B cell (primary cell): Measurements from ENCODE around the gene TTYH3. TPM values are rescaled to one million over a fixed set of nuclear protein-coding genes. Genes with fewer than 3 reads are reported as not detected.

Experiments
- ATAC-seq: fragments of 200-7000 bp; cut with Tn5 transposase; one replicate; pipeline ENCODE4 v1.10.0; 2021; ENCODE audit warnings: low read depth, mild to moderate bottlenecking, moderate number of reproducible peaks, moderate library complexity
- CTCF ChIA-PET: fragments of 350-600 bp; sonication (Branson Sonifier 250); formaldehyde crosslinking; loops from one replicate; lab custom pipeline; 2021; ENCODE audit warnings: antibody characterized with exemption, inconsistent platforms; lab: Charles Lee
- POLR2A ChIA-PET: fragments of 350-600 bp; sonication (Branson Sonifier 250); formaldehyde crosslinking; loops from one replicate; lab custom pipeline; 2021; ENCODE audit warnings: antibody characterized with exemption; lab: Charles Lee
- DNase-seq: peaks from one replicate; pipeline ENCODE4 v3.0.0; 2013
- H2AFZ ChIP-seq: 2 replicates; pipeline ENCODE4 v1.6.1; 2012; ENCODE audit warnings: mild to moderate bottlenecking, low read depth, low read length; ENCODE audit not compliant: insufficient read depth, poor library complexity, severe bottlenecking
- H3K27ac ChIP-seq, 2 donors: 1 replicate in 1 of 2; 2 replicates in 1 of 2; pipeline ENCODE4 v1.5.1; 2012 to 2013; ENCODE audit warnings: low read length in 2 of 2, mild to moderate bottlenecking in 2 of 2, moderate library complexity in 1 of 2
- H3K27me3 ChIP-seq, 4 experiments: fragments of 200-600 bp in 1 of 4; sonication (generic) in 1 of 4; replicated peaks in 1 of 4; 1 replicate in 2 of 4; 2 replicates in 2 of 4; pipeline versions ENCODE4 v1.6.1 to v1.7.0; 2013 to 2016; ENCODE audit warnings: low read length in 3 of 4, mild to moderate bottlenecking in 2 of 4, mixed read lengths in 1 of 4, moderate library complexity in 1 of 4; ENCODE audit not compliant: insufficient read depth in 4 of 4, control insufficient read depth in 3 of 4; ENCODE audit errors: control extremely low read depth in 1 of 4
- H3K36me3 ChIP-seq, 2 experiments: replicated peaks in 1 of 2; 1 replicate in 1 of 2; 2 replicates in 1 of 2; pipeline versions ENCODE4 v1.6.1 to v1.7.1; 2013; ENCODE audit warnings: low read length in 1 of 2; ENCODE audit not compliant: insufficient read depth in 2 of 2, control insufficient read depth in 1 of 2; ENCODE audit errors: control extremely low read depth in 1 of 2, extremely low read depth in 1 of 2
- H3K4me1 ChIP-seq, 2 donors: fragments of 200-600 bp in 1 of 2; sonication (generic) in 1 of 2; 1 replicate in 1 of 2; 2 replicates in 1 of 2; pipeline versions ENCODE4 v1.5.1 to v1.6.1; 2013 to 2017; ENCODE audit warnings: low read length in 2 of 2; ENCODE audit not compliant: control insufficient read depth in 2 of 2, insufficient read depth in 2 of 2
- H3K4me2 ChIP-seq: replicated peaks from 2 replicates; pipeline ENCODE3; 2012; ENCODE audit warnings: mild to moderate bottlenecking, low read depth, low read length; ENCODE audit not compliant: poor library complexity, severe bottlenecking
- H3K4me3 ChIP-seq, 5 experiments: fragments of 200-600 bp in 1 of 5; sonication (generic) in 1 of 5; 1 replicate in 3 of 5; 2 replicates in 2 of 5; pipeline versions ENCODE4 v1.5.1 to v1.7.0; 2011 to 2016; ENCODE audit warnings: low read length in 4 of 5, mild to moderate bottlenecking in 4 of 5, low read depth in 2 of 5, control low read depth in 1 of 5, moderate library complexity in 1 of 5; ENCODE audit not compliant: insufficient read depth in 1 of 5; ENCODE audit errors: control extremely low read depth in 1 of 5, extremely low read depth in 1 of 5
- H3K79me2 ChIP-seq: fragments of 200-600 bp; sonication (generic); one replicate; pipeline ENCODE4 v1.6.0; 2016; ENCODE audit warnings: low read length; ENCODE audit not compliant: control insufficient read depth, insufficient read depth
- H3K9ac ChIP-seq: fragments of 200-600 bp; sonication (generic); 2 replicates; pipeline ENCODE4 v1.6.1; 2017; ENCODE audit warnings: mild to moderate bottlenecking, low read length, moderate library complexity
- H3K9me3 ChIP-seq, 3 donors: one replicate each; pipeline versions ENCODE4 v1.6.1 to v1.7.1; 2013; ENCODE audit warnings: low read length in 2 of 3; ENCODE audit not compliant: control insufficient read depth in 2 of 3, insufficient read depth in 1 of 3; ENCODE audit errors: control extremely low read depth in 1 of 3
- H4K20me1 ChIP-seq: 2 replicates; pipeline ENCODE4 v1.6.0; 2012; ENCODE audit warnings: mild to moderate bottlenecking, low read length; ENCODE audit not compliant: insufficient read depth, control insufficient read depth, poor library complexity, severe bottlenecking
- H3K27ac Mint-ChIP-seq: one replicate; pipeline ENCODE4 v1.8.0; 2021; ENCODE audit warnings: mixed read lengths
- H3K27me3 Mint-ChIP-seq: one replicate; pipeline ENCODE4 v1.8.0; 2021; ENCODE audit warnings: mixed read lengths
- H3K4me1 Mint-ChIP-seq: one replicate; pipeline ENCODE4 v1.8.0; 2021; ENCODE audit warnings: mixed read lengths
- H3K4me3 Mint-ChIP-seq: one replicate; pipeline ENCODE4 v1.8.0; 2021; ENCODE audit warnings: mixed read lengths
- H3K9me3 Mint-ChIP-seq: one replicate; pipeline ENCODE4 v1.8.0; 2022; ENCODE audit warnings: mixed read lengths; ENCODE audit not compliant: insufficient read depth
- CTCF ChIP-seq: fragments of 200-600 bp; IDR thresholded peaks from one replicate; pipeline ENCODE4 v1.8.0; 2022; ENCODE audit warnings: antibody characterized with exemption, mild to moderate bottlenecking
- EZH2 ChIP-seq: IDR thresholded peaks from 2 replicates; pipeline ENCODE4 v1.6.1; 2012; ENCODE audit warnings: borderline replicate concordance, low read depth, mild to moderate bottlenecking, moderate library complexity, low read length; ENCODE audit not compliant: insufficient read depth, poor library complexity, severe bottlenecking
- WGBS: methylation state at CpG from one replicate; pipeline ENCODE4 v1.1.5; 2013; ENCODE audit warnings: missing lambda C conversion rate; ENCODE audit not compliant: insufficient coverage; 5-methylcytosine and 5-hydroxymethylcytosine counted together
- intact Hi-C: fragments of 100-400 bp; cut with micrococcal nuclease; formaldehyde crosslinking; loops from one replicate; pipeline ENCODE4 v1.10.0; 2022
- polyA plus RNA-seq: library from polyadenylated mRNA; depleted of rRNA; stranded (reverse); fragments of >200 nt; gene quantifications from 2 replicates; pipeline ENCODE4 v1.2.3, GENCODE V29; 2012
- total RNA-seq, 2 donors: library from RNA; stranded (reverse); fragments of 120-200 nt in 1 of 2; gene quantifications; 1 replicate in 1 of 2; 2 replicates in 1 of 2; pipeline versions ENCODE4 v1.2.3 to v1.2.4, GENCODE V29; 2013 to 2022

Gene TTYH3
- total and polyA plus RNA-seq, 2 donors (not counting 1 experiment from before 2014, with no cell fraction given): 8.4 to 48.6 TPM

DNA sequence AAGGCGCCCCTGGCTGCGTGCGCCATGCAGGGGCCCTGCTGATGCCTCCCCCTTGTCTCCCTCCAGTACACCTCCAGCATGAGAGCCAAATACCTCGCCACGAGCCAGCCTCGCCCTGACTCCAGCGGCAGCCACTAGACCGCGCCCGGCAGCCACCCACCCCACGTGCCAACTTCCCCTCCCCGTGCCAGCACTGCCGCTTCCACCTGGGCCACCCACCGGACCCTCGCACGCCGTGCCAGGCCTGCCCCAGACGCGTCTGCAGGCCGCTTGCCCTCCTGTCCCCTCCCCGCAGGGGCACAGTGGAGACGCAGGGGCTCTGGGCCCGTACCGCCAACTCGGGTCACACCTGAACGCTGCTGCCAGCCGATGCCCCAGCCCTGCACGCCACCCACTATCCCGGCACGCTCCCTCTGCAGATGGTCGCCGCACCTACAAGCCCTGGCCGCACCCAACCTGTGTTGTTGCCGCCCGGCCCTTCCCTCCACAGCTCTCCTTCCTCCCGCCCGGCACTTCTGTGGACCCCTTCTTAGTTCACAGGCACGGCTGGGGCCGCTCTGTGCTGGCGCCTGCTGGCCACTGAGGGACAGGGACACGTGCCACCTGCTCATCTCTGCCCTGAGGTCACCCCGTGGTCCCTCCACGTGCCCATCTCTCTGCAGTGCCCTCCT, 30.0 kb downstream of the TTYH3 start:
- H3K9me3 ChIP-seq: peaks cover 0 to 12% (median 0%) of the 10 kb centered on the region in 3 donors
- no peak overlapping the region for H2AFZ ChIP-seq
- Mint-ChIP-seq H3K9me3 (no peaks in the 10 kb centered on the region), H3K4me1 (peaks cover 1% of the 10 kb centered on the region), H3K27me3 (no peaks in the 10 kb centered on the region), H3K27ac (no peak overlapping the region), H3K4me3 (no peak overlapping the region)
- no peak overlapping the region for H3K9ac ChIP-seq
- intact Hi-C loops: no loop called here
- no peak overlapping the region for H3K4me2 ChIP-seq
- no peak for TF ChIP-seq CTCF
- TF ChIP-seq EZH2: no peak
- no peaks in the 10 kb centered on the region for H3K4me1 ChIP-seq
- DNase-seq: no peak
- H3K27ac ChIP-seq: no peak overlapping the region
- no peak for ATAC-seq
- 96% methylated on average over 41 of the region's 43 CpGs for WGBS
- peaks cover under 1% of the 10 kb centered on the region for H3K79me2 ChIP-seq
- peaks cover 0 to 9% of the 10 kb centered on the region in 2 experiments for H3K36me3 ChIP-seq
- no peak overlapping the region for H3K4me3 ChIP-seq
- POLR2A ChIA-PET: no interaction called here
- H4K20me1 ChIP-seq: no peaks in the 10 kb centered on the region
- no peaks in the 10 kb centered on the region for H3K27me3 ChIP-seq
- CTCF ChIA-PET: no interaction called here

DNA sequence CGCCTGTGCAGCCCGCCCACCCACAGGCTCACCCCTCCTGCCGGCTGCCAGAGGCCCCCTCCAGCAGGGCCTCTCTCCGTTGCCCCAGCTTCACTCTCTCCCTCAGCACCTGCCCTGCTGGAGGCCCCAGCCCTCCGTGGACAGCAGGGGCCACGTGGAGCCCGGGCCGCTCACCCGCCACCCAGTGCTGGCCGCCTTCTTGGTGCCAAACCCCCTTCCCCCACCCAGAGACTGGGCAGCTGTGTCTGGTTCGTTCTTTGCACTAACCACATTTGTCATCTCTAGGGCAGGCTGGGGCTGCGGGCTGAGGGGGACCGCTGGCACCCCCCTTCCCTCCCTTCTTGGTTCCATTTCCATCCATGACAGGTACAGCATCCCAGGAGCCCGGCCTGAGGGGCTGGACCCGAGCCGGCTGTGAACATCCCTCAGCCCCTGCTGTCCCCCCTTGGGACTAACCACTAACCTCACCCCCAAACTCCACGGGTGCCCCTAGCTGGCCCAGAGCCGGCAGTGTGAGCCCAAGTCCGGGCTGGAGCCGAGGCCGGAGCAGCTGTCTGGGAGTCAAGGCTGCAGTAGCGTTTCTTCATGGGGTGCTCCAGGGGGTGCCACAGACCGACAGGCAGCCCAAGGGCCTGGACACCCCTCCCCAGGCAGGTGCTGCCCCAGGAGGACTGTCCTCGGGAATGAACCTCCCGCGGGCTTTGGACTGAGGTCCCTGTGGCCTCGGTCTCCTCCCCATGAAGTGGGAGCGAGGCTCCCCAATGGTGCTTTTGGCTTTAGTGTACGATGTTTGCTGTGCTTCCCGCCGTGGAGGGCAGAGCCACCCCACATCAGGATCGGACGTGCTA, 30.7 kb downstream of the TTYH3 start:
- no peak overlapping the region for H3K4me3 ChIP-seq
- intact Hi-C loops: no loop called here
- ATAC-seq: no peak
- H3K27ac ChIP-seq: no peak overlapping the region
- no peak overlapping the region for H3K4me3 Mint-ChIP-seq
- H3K4me1 Mint-ChIP-seq: peaks cover 1% of the 10 kb centered on the region
- no peaks in the 10 kb centered on the region for H3K79me2 ChIP-seq
- H4K20me1 ChIP-seq: no peaks in the 10 kb centered on the region
- 93% methylated on average over 33 of the region's 33 CpGs for WGBS
- peaks cover 0 to 9% of the 10 kb centered on the region in 2 experiments for H3K36me3 ChIP-seq
- no peak overlapping the region for H3K4me2 ChIP-seq
- no peak overlapping the region for H3K27ac Mint-ChIP-seq
- H3K9ac ChIP-seq: no peak overlapping the region
- H3K9me3 ChIP-seq: peaks cover 0 to 18% (median 0%) of the 10 kb centered on the region in 3 donors
- TF ChIP-seq EZH2 (no peak), CTCF (no peak)
- H3K27me3 ChIP-seq: no peaks in the 10 kb centered on the region
- H3K27me3 Mint-ChIP-seq: peaks cover 3% of the 10 kb centered on the region
- H3K4me1 ChIP-seq: no peaks in the 10 kb centered on the region
- DNase-seq: no peak
- ChIA-PET CTCF (interaction anchor here (0.7 kb wide), 1 partner anchor 47 kb away, joined by 3 read pairs; no protein-coding TSS in a partner anchor), POLR2A (no interaction called here)
- no peak overlapping the region for H2AFZ ChIP-seq
- no peaks in the 10 kb centered on the region for H3K9me3 Mint-ChIP-seq
